ENCODE data around the gene NOXO1.

Gene NOXO1

GRCh38 chr16:1971796-1972489, 9.3 kb downstream of the NOXO1 start, which contains the start of gene TBL3:
TBL3 (plus strand) TSS chr16:1972053; CDS start chr16:1972165, 112 bp downstream.
- H3K4me3 ChIP-seq (ENCODE audit: low read depth, low read length), result peak within 1 kb of the TSS; percentile 98

GRCh38 chr16:1968146-1968953, 12.9 kb downstream of the NOXO1 start:
- no peak for TF ChIP-seq CTCF (IDR thresholded peaks at IDR 0.05; ENCODE audit: borderline replicate concordance, insufficient read depth, low read depth, low read length)
- no peak overlapping the region for H3K4me3 ChIP-seq (ENCODE audit: low read depth, low read length)

More at GRCh38 chr16:1971796-1972489, 9.3 kb downstream of the NOXO1 start, which contains the start of gene TBL3:
- no peak for TF ChIP-seq CTCF (IDR thresholded peaks at IDR 0.05; ENCODE audit: borderline replicate concordance, insufficient read depth, low read depth, low read length)

- TF ChIP-seq CTCF (IDR thresholded peaks at IDR 0.05; ENCODE audit: borderline replicate concordance, insufficient read depth, low read depth, low read length), result no peak
- H3K4me3 ChIP-seq (ENCODE audit: low read depth, low read length), result peak within 1 kb of the TSS; percentile 95
Observed at GRCh38 chr16:1966460-1966859, 14.8 kb downstream of the NOXO1 start, which contains the start of gene RNF151. RNF151 (plus strand) TSS chr16:1966856; CDS start chr16:1966882, 26 bp downstream.

GRCh38 chr16:1965396-1966001, 15.8 kb downstream of the NOXO1 start:
- peak overlapping the region; percentile 95 for H3K4me3 ChIP-seq (ENCODE audit: low read depth, low read length)
- no peak for TF ChIP-seq CTCF (IDR thresholded peaks at IDR 0.05; ENCODE audit: borderline replicate concordance, insufficient read depth, low read depth, low read length)

- no peak for TF ChIP-seq CTCF (IDR thresholded peaks at IDR 0.05; ENCODE audit: borderline replicate concordance, insufficient read depth, low read depth, low read length)
- H3K4me3 ChIP-seq (ENCODE audit: low read depth, low read length), result peak within 1 kb of the TSS; percentile 95
Observed at GRCh38 chr16:1964506-1965395, 16.5 kb downstream of the NOXO1 start, which contains the start of gene RPS2. RPS2 (minus strand) TSS chr16:1964826; CDS start chr16:1964625, 201 bp downstream.

GRCh38 chr16:1963806-1964505, 17.3 kb downstream of the NOXO1 start:
- H3K4me3 ChIP-seq (ENCODE audit: low read depth, low read length), result peak overlapping the region; percentile 95
- 0 out of 2 replicates have a peak, but pooled peaks have one; percentile 19 for TF ChIP-seq CTCF (IDR thresholded peaks at IDR 0.05; ENCODE audit: borderline replicate concordance, insufficient read depth, low read depth, low read length)

GRCh38 chr16:1962161-1963153, 18.8 kb downstream of the NOXO1 start:
- H3K4me3 ChIP-seq (ENCODE audit: low read depth, low read length), result peak overlapping the region; percentile 95

Data from GM12875 (cell line).